Colonic mucosa (tissue), 4 donors: ENCODE results near the gene FARSA. TPM values are rescaled to one million over a fixed set of nuclear protein-coding genes. Genes with fewer than 3 reads are reported as not detected.

Source experiments
- DNase-seq: peaks from one replicate; pipeline ENCODE4 v3.0.0-alpha.2; 2020
- H3K27ac ChIP-seq: fragments of 200-600 bp; one replicate; pipeline ENCODE4 v1.8.0; 2021
- H3K27me3 ChIP-seq: fragments of 200-600 bp; one replicate; pipeline ENCODE4 v1.8.0; 2021
- H3K36me3 ChIP-seq: fragments of 200-600 bp; one replicate; pipeline ENCODE4 v1.8.0; 2021
- H3K4me1 ChIP-seq: fragments of 200-600 bp; one replicate; pipeline ENCODE4 v1.8.0; 2021; ENCODE audit warnings: mild to moderate bottlenecking
- H3K4me3 ChIP-seq: fragments of 200-600 bp; one replicate; pipeline ENCODE4 v1.8.0; 2021
- H3K9ac ChIP-seq, 2 donors: one replicate each; pipeline ENCODE4 v1.7.0; 2013; ENCODE audit warnings: control low read depth in 2 of 2, low read depth in 2 of 2, low read length in 2 of 2
- H3K9me3 ChIP-seq: fragments of 200-600 bp; one replicate; pipeline ENCODE4 v1.8.0; 2021
- CTCF ChIP-seq: fragments of 200-600 bp; IDR thresholded peaks from one replicate; pipeline ENCODE4 v1.8.0; 2022; ENCODE audit warnings: antibody characterized with exemption, mild to moderate bottlenecking
- intact Hi-C: fragments of 100-400 bp; cut with DNase I; formaldehyde crosslinking; loops from one replicate; pipeline ENCODE4 v1.14.1; 2022
- total RNA-seq, 2 donors: library from RNA; stranded (reverse); fragmentation: NEBNext Ultra II Directional in 1 of 2; extraction: Animal tissue kit (Norgen Biotek cat#: 25700) in 1 of 2; gene quantifications; one replicate each; pipeline ENCODE4 v1.2.1, GENCODE V29; 2021
- donor health status: healthy.
- donor health status: DM: no; HTN: no; CAD: no.
- donor health status: DM: no; HTN: no; CAD: no.

Gene FARSA
- total RNA-seq, 2 donors from 2014 or later, result 46.9 to 111 TPM

- TF ChIP-seq CTCF, result no peak
- intact Hi-C loops, result loop anchor here (5.0 kb wide), 1 partner anchor 288 kb away; no protein-coding TSS in a partner anchor
Observed at GRCh38 chr19:12974301-12975220, 41.0 kb upstream of the FARSA start.

GRCh38 chr19:12973236-12973635 lies 39.7 kb upstream of the FARSA start:
- Histone ChIP-seq H3K9ac (no peak overlapping the region), H3K27ac (no peak overlapping the region), H3K9me3 (no peaks in the 10 kb centered on the region), H3K4me3 (no peak overlapping the region), H3K4me1 (no peaks in the 10 kb centered on the region), H3K36me3 (no peaks in the 10 kb centered on the region), H3K27me3 (no peaks in the 10 kb centered on the region)
- intact Hi-C loops, result no loop called here
- no peak for DNase-seq
- TF ChIP-seq CTCF, result no peak

More at GRCh38 chr19:12974301-12975220, 41.0 kb upstream of the FARSA start:
- no peaks in the 10 kb centered on the region for H3K9me3 ChIP-seq
- H3K4me3 ChIP-seq, result no peak overlapping the region
- H3K4me1 ChIP-seq, result no peaks in the 10 kb centered on the region
- no peaks in the 10 kb centered on the region for H3K36me3 ChIP-seq
- DNase-seq, result no peak
- no peaks in the 10 kb centered on the region for H3K27me3 ChIP-seq
- H3K27ac ChIP-seq, result no peak overlapping the region
- H3K9ac ChIP-seq, result no peak overlapping the region

- Histone ChIP-seq H3K27me3 (no peaks in the 10 kb centered on the region), H3K27ac (no peak overlapping the region), H3K9me3 (no peaks in the 10 kb centered on the region), H3K4me1 (peaks cover 3% of the 10 kb centered on the region), H3K9ac (no peak overlapping the region), H3K36me3 (no peaks in the 10 kb centered on the region), H3K4me3 (no peak overlapping the region)
- DNase-seq, result no peak
- intact Hi-C loops, result no loop called here
- no peak for TF ChIP-seq CTCF
Observed at GRCh38 chr19:12970070-12970820, 36.7 kb upstream of the FARSA start.

GRCh38 chr19:12969292-12969988 lies 35.9 kb upstream of the FARSA start, which contains the start of gene DAND5:
TSS of gene DAND5 (plus strand) at chr19:12969576. CDS start at chr19:12969661, 85 bp downstream.
- intact Hi-C loops, result no loop called here
- Histone ChIP-seq H3K4me3 (no peak within 1 kb of the TSS), H3K9ac (no peak within 1 kb of the TSS), H3K4me1 (peaks cover 3% of the 10 kb centered on the region), H3K27me3 (no peaks in the 10 kb centered on the region), H3K27ac (no peak within 1 kb of the TSS), H3K36me3 (no peaks in the 10 kb centered on the region), H3K9me3 (no peaks in the 10 kb centered on the region)
- no peak for TF ChIP-seq CTCF
- no peak for DNase-seq

GRCh38 chr19:12967907-12968306 lies 34.4 kb upstream of the FARSA start:
- TF ChIP-seq CTCF, result no peak
- H3K9me3 ChIP-seq, result no peaks in the 10 kb centered on the region
- H3K27me3 ChIP-seq, result no peaks in the 10 kb centered on the region
- peaks cover 3% of the 10 kb centered on the region for H3K4me1 ChIP-seq
- intact Hi-C loops, result no loop called here
- H3K27ac ChIP-seq, result no peak overlapping the region
- no peak for DNase-seq
- no peak overlapping the region for H3K4me3 ChIP-seq
- no peaks in the 10 kb centered on the region for H3K36me3 ChIP-seq
- H3K9ac ChIP-seq, result no peak overlapping the region
